Activated CD4-positive, alpha-beta T cell treated with anti-CD3 and anti-CD28 coated beads for 36 hours (primary cell): ENCODE measurements around the gene GZF1. TPM values are rescaled to one million over a fixed set of nuclear protein-coding genes. Genes with fewer than 3 reads are reported as not detected.

Experiments used
- ATAC-seq: fragments of 200-7000 bp; cut with Tn5 transposase; one replicate; pipeline ENCODE4 v1.10.0; 2021; ENCODE audit warnings: mild to moderate bottlenecking, moderate library complexity
- CTCF ChIA-PET: fragments of 350-600 bp; sonication (Branson Sonifier 250); formaldehyde crosslinking; loops from one replicate; lab custom pipeline; 2021; ENCODE audit warnings: antibody characterized with exemption; lab: Charles Lee
- POLR2A ChIA-PET: fragments of 350-600 bp; sonication (Branson Sonifier 250); formaldehyde crosslinking; loops from one replicate; lab custom pipeline; 2021; ENCODE audit warnings: antibody characterized with exemption, inconsistent platforms; lab: Charles Lee
- DNase-seq: peaks from one replicate; pipeline ENCODE4 v3.0.0-alpha.2; 2020
- H3K27ac Mint-ChIP-seq: one replicate; pipeline ENCODE4 v1.8.0; 2021; ENCODE audit warnings: mixed read lengths
- H3K27me3 Mint-ChIP-seq: one replicate; pipeline ENCODE4 v1.8.0; 2021; ENCODE audit warnings: mixed read lengths
- H3K36me3 Mint-ChIP-seq: one replicate; pipeline ENCODE4 v1.8.0; 2021; ENCODE audit warnings: low read depth, mixed read lengths
- H3K4me1 Mint-ChIP-seq: one replicate; pipeline ENCODE4 v1.8.0; 2021; ENCODE audit warnings: mixed read lengths
- H3K4me3 Mint-ChIP-seq: one replicate; pipeline ENCODE4 v1.8.0; 2021; ENCODE audit warnings: mild to moderate bottlenecking, moderate library complexity, mixed read lengths
- H3K9me3 Mint-ChIP-seq: one replicate; pipeline ENCODE4 v1.8.0; 2021; ENCODE audit warnings: low read depth, mixed read lengths
- intact Hi-C, 2 experiments: fragments of 100-400 bp; cut with DNase I in 1 of 2; cut with micrococcal nuclease in 1 of 2; formaldehyde crosslinking; loops; one replicate each; pipeline versions ENCODE4 v1.14.2 to v1.15.1; 2022 to 2024; cut with DNase I, micrococcal nuclease
- total RNA-seq, 2 experiments: library from RNA; stranded (reverse); gene quantifications; one replicate each; pipeline ENCODE4 v1.2.3, GENCODE V29; 2021

GZF1 gene
- total RNA-seq, 2 experiments from 2014 or later: 6.9 to 8.9 TPM

- H3K36me3 Mint-ChIP-seq: peaks cover 49% of the 10 kb centered on the region
- ATAC-seq (no peak), DNase-seq (no peak)
- intact Hi-C loops: loop anchor here in 1 of 2 experiments (10.0 kb wide), 1 partner anchor 1686 kb away; the partner anchor contains the start of gene ACSS1
- H3K9me3 Mint-ChIP-seq: no peaks in the 10 kb centered on the region
- H3K4me3 Mint-ChIP-seq: no peak overlapping the region
- no peaks in the 10 kb centered on the region for H3K27me3 Mint-ChIP-seq
- H3K27ac Mint-ChIP-seq: no peak overlapping the region
- POLR2A ChIA-PET: no interaction called here
- CTCF ChIA-PET: interaction anchor here (0.8 to 1.6 kb wide), 3 partner anchors 11 to 31 kb away, joined by 3 to 6 read pairs (median 6); no protein-coding TSS in a partner anchor
- peaks cover 43% of the 10 kb centered on the region for H3K4me1 Mint-ChIP-seq
Measured at GRCh38 chr20:23368316-23369071, 6.5 kb downstream of the GZF1 start.

- Mint-ChIP-seq H3K4me3 (no peak overlapping the region), H3K4me1 (peaks cover 36% of the 10 kb centered on the region), H3K27ac (no peak overlapping the region), H3K36me3 (peaks cover 52% of the 10 kb centered on the region), H3K27me3 (no peaks in the 10 kb centered on the region), H3K9me3 (no peaks in the 10 kb centered on the region)
- ChIA-PET POLR2A (no interaction called here), CTCF (interaction anchor here (0.8 to 1.6 kb wide), 3 partner anchors 10 to 30 kb away, joined by 3 to 6 read pairs (median 6); no protein-coding TSS in a partner anchor)
- DNase-seq (no peak), ATAC-seq (no peak)
- intact Hi-C loops: loop anchor here in 1 of 2 experiments (10.0 kb wide), 1 partner anchor 1686 kb away; the partner anchor contains the start of gene ACSS1
Measured at GRCh38 chr20:23369072-23369823, 7.3 kb downstream of the GZF1 start.

GRCh38 chr20:23370274-23370673 is 8.3 kb downstream of the GZF1 start:
- intact Hi-C loops: no loop called here
- peaks cover 26% of the 10 kb centered on the region for H3K4me1 Mint-ChIP-seq
- H3K27me3 Mint-ChIP-seq: no peaks in the 10 kb centered on the region
- peaks cover 42% of the 10 kb centered on the region for H3K36me3 Mint-ChIP-seq
- ChIA-PET POLR2A (no interaction called here), CTCF (interaction anchor here (0.8 to 1.2 kb wide), 2 partner anchors 9 to 21 kb away, joined by 3 to 8 read pairs; no protein-coding TSS in a partner anchor)
- ATAC-seq (no peak), DNase-seq (no peak)
- H3K9me3 Mint-ChIP-seq: no peaks in the 10 kb centered on the region
- H3K4me3 Mint-ChIP-seq: no peak overlapping the region
- no peak overlapping the region for H3K27ac Mint-ChIP-seq

GRCh38 chr20:23370873-23371272 is 8.9 kb downstream of the GZF1 start:
- Mint-ChIP-seq H3K27me3 (no peaks in the 10 kb centered on the region), H3K4me3 (no peak overlapping the region), H3K4me1 (peaks cover 29% of the 10 kb centered on the region), H3K36me3 (peaks cover 46% of the 10 kb centered on the region), H3K9me3 (no peaks in the 10 kb centered on the region), H3K27ac (no peak overlapping the region)
- CTCF ChIA-PET: interaction anchor here (0.8 to 1.2 kb wide), 2 partner anchors 9 to 21 kb away, joined by 3 to 8 read pairs; no protein-coding TSS in a partner anchor
- DNase-seq: no peak
- ATAC-seq: no peak
- intact Hi-C loops: no loop called here
- POLR2A ChIA-PET: no interaction called here

- DNase-seq: no peak
- Mint-ChIP-seq H3K27me3 (no peaks in the 10 kb centered on the region), H3K36me3 (peaks cover 48% of the 10 kb centered on the region), H3K4me3 (no peak overlapping the region), H3K27ac (no peak overlapping the region), H3K4me1 (peaks cover 23% of the 10 kb centered on the region), H3K9me3 (no peaks in the 10 kb centered on the region)
- no peak for ATAC-seq
- POLR2A ChIA-PET: no interaction called here
- CTCF ChIA-PET: no interaction called here
- intact Hi-C loops: no loop called here
Measured at GRCh38 chr20:23371496-23371895, 9.5 kb downstream of the GZF1 start.

GRCh38 chr20:23374441-23374840 is 12.5 kb downstream of the GZF1 start:
- Mint-ChIP-seq H3K27me3 (no peaks in the 10 kb centered on the region), H3K4me1 (peaks cover 5% of the 10 kb centered on the region), H3K27ac (no peak overlapping the region), H3K9me3 (no peaks in the 10 kb centered on the region), H3K36me3 (peaks cover 51% of the 10 kb centered on the region), H3K4me3 (no peak overlapping the region)
- DNase-seq (no peak), ATAC-seq (no peak)
- intact Hi-C loops: no loop called here
- ChIA-PET POLR2A (no interaction called here), CTCF (interaction anchor here (0.9 to 1.5 kb wide), 2 partner anchors 8 to 24 kb away, joined by 3 to 5 read pairs; partner anchors contain the start of gene NXT1)

- DNase-seq (no peak), ATAC-seq (peak; percentile 55)
- CTCF ChIA-PET: interaction anchor here (1.5 kb wide), 1 partner anchor 26 kb away, joined by 5 read pairs; the partner anchor contains the start of gene NXT1
Measured at GRCh38 chr20:23375827-23376226, 13.8 kb downstream of the GZF1 start.

GRCh38 chr20:23379772-23380171 is 17.8 kb downstream of the GZF1 start:
- Mint-ChIP-seq H3K4me3 (no peak overlapping the region), H3K27me3 (no peaks in the 10 kb centered on the region), H3K4me1 (peaks cover 7% of the 10 kb centered on the region), H3K27ac (no peak overlapping the region), H3K9me3 (no peaks in the 10 kb centered on the region), H3K36me3 (peaks cover 45% of the 10 kb centered on the region)
- POLR2A ChIA-PET: no interaction called here
- ATAC-seq (no peak), DNase-seq (no peak)
- CTCF ChIA-PET: interaction anchor here (1.3 to 1.7 kb wide), 2 partner anchors 9 to 12 kb away, joined by 6 to 8 read pairs; no protein-coding TSS in a partner anchor
- intact Hi-C loops: no loop called here

More at GRCh38 chr20:23375827-23376226, 13.8 kb downstream of the GZF1 start:
- Mint-ChIP-seq H3K36me3 (peaks cover 43% of the 10 kb centered on the region), H3K4me3 (no peak overlapping the region), H3K4me1 (peaks cover 5% of the 10 kb centered on the region), H3K9me3 (no peaks in the 10 kb centered on the region), H3K27ac (peak overlapping the region; percentile 10), H3K27me3 (no peaks in the 10 kb centered on the region)
- POLR2A ChIA-PET: no interaction called here
- intact Hi-C loops: no loop called here

- Mint-ChIP-seq H3K4me3 (no peak overlapping the region), H3K27ac (no peak overlapping the region)
- intact Hi-C loops: no loop called here
Measured at GRCh38 chr20:23381876-23382275, 19.9 kb downstream of the GZF1 start.

GRCh38 chr20:23386304-23387117 is 24.5 kb downstream of the GZF1 start:
- H3K27me3 Mint-ChIP-seq: no peaks in the 10 kb centered on the region
- POLR2A ChIA-PET: interaction anchor here (0.5 kb wide), 1 partner anchor 18 kb away, joined by 3 read pairs; no protein-coding TSS in a partner anchor
- H3K9me3 Mint-ChIP-seq: no peaks in the 10 kb centered on the region
- no peak overlapping the region for H3K27ac Mint-ChIP-seq
- CTCF ChIA-PET: no interaction called here
- H3K4me3 Mint-ChIP-seq: no peak overlapping the region
- ATAC-seq: no peak
- H3K4me1 Mint-ChIP-seq: peaks cover 2% of the 10 kb centered on the region
- no peak for DNase-seq
- intact Hi-C loops: no loop called here
- H3K36me3 Mint-ChIP-seq: peaks cover 41% of the 10 kb centered on the region

More at GRCh38 chr20:23381876-23382275, 19.9 kb downstream of the GZF1 start:
- Mint-ChIP-seq H3K27me3 (no peaks in the 10 kb centered on the region), H3K4me1 (peaks cover 2% of the 10 kb centered on the region), H3K36me3 (peaks cover 41% of the 10 kb centered on the region), H3K9me3 (no peaks in the 10 kb centered on the region)
- POLR2A ChIA-PET: no interaction called here
- DNase-seq (no peak), ATAC-seq (no peak)
- CTCF ChIA-PET: no interaction called here

- H3K4me3 Mint-ChIP-seq: no peak overlapping the region
- no peaks in the 10 kb centered on the region for H3K27me3 Mint-ChIP-seq
- ChIA-PET POLR2A (no interaction called here), CTCF (no interaction called here)
- no peaks in the 10 kb centered on the region for H3K9me3 Mint-ChIP-seq
- ATAC-seq: no peak
- intact Hi-C loops: no loop called here
- no peak overlapping the region for H3K27ac Mint-ChIP-seq
- no peak for DNase-seq
- peaks cover 40% of the 10 kb centered on the region for H3K36me3 Mint-ChIP-seq
- peaks cover 2% of the 10 kb centered on the region for H3K4me1 Mint-ChIP-seq
Measured at GRCh38 chr20:23387118-23387443, 25.1 kb downstream of the GZF1 start.
